UCSD-AML1 (cell line): ENCODE results near the gene FAR1.
"Not testable (repeated sequence)": the region's sequence is repeated elsewhere in the genome, so short reads cannot be mapped to it uniquely, and the experiment has no call there.

Experiments used
- DNase-seq: peaks from one replicate; lab custom pipeline; 2025; ENCODE audit not compliant: unreplicated experiment; lab: John Stamatoyannopoulos, UW

Gene FAR1

GRCh38 chr11:13668102-13668956, at the start of gene FAR1:
Gene FAR1 (plus strand): TSS chr11:13668668. CDS start chr11:13694766, 26,098 bp downstream.
- peak; percentile 99 for DNase-seq

GRCh38 chr11:13620063-13620462, 48.4 kb upstream of the FAR1 start:
- DNase-seq, result no peak

GRCh38 chr11:13626818-13627217, 41.6 kb upstream of the FAR1 start:
- DNase-seq, result not testable (repeated sequence)

- not testable (repeated sequence) for DNase-seq
These were observed 39.8 kb upstream of the FAR1 start for GRCh38 chr11:13628634-13629033.

GRCh38 chr11:13629779-13630178, 38.7 kb upstream of the FAR1 start:
- DNase-seq, result no peak

GRCh38 chr11:13635290-13635689, 33.2 kb upstream of the FAR1 start:
- DNase-seq, result no peak

- DNase-seq, result no peak
These were observed 32.7 kb upstream of the FAR1 start for GRCh38 chr11:13635804-13636203.

GRCh38 chr11:13637125-13638069, 31.1 kb upstream of the FAR1 start:
- DNase-seq, result no peak

- DNase-seq, result no peak
These were observed 30.0 kb upstream of the FAR1 start for GRCh38 chr11:13638422-13638821.

- no peak for DNase-seq
These were observed 23.3 kb upstream of the FAR1 start for GRCh38 chr11:13644997-13645687.

- DNase-seq, result no peak
These were observed 21.1 kb upstream of the FAR1 start for GRCh38 chr11:13647391-13647790.

GRCh38 chr11:13649619-13650018, 18.8 kb upstream of the FAR1 start:
- no peak for DNase-seq

- DNase-seq, result not testable (repeated sequence)
These were observed 17.0 kb upstream of the FAR1 start for GRCh38 chr11:13651515-13651914.

- no peak for DNase-seq
These were observed 7.3 kb upstream of the FAR1 start for GRCh38 chr11:13661074-13661623.

- no peak for DNase-seq
These were observed 4.8 kb upstream of the FAR1 start for GRCh38 chr11:13663631-13664071.

- no peak for DNase-seq
These were observed 4.1 kb upstream of the FAR1 start for GRCh38 chr11:13664351-13664750.

- DNase-seq, result no peak
These were observed 1.8 kb upstream of the FAR1 start for GRCh38 chr11:13666708-13667107.

- DNase-seq, result no peak
These were observed 1.2 kb upstream of the FAR1 start for GRCh38 chr11:13667245-13667644.

GRCh38 chr11:13667795-13668101, 720 bp upstream of the FAR1 start:
- DNase-seq, result no peak

- peak; percentile 54 for DNase-seq
These were observed 571 bp downstream of the FAR1 start for GRCh38 chr11:13668957-13669521.
